HL-60 (cell line): ENCODE measurements around the gene ISYNA1.

Source experiments
- CTCF ChIP-seq: IDR thresholded peaks from one replicate; pipeline ENCODE4 v1.5.1; 2011; ENCODE audit warnings: low read length, control low read depth, inconsistent platforms; ENCODE audit not compliant: insufficient read depth
- REST ChIP-seq: IDR thresholded peaks from 2 replicates; pipeline ENCODE4 v1.6.1; 2012; ENCODE audit warnings: low read depth; ENCODE audit not compliant: insufficient replicate concordance
- SPI1 ChIP-seq: IDR thresholded peaks from 2 replicates; pipeline ENCODE4 v1.6.1; 2012; ENCODE audit warnings: low read depth, mild to moderate bottlenecking, borderline replicate concordance

- TF ChIP-seq SPI1 (peak; percentile 5; the same call in 1 of the 2 replicates), CTCF (peak; percentile 83), REST (no peak)
Measured at GRCh38 chr19:18469069-18469846, 31.3 kb upstream of the ISYNA1 start.
